ENCODE data around the gene MAPK8IP1. TPM values are rescaled to one million over a fixed set of nuclear protein-coding genes. Genes with fewer than 3 reads are reported as not detected.

Gene MAPK8IP1
- total and polyA plus RNA-seq, 12 donors: 2.6 to 8.0 (median 6.5) TPM

GRCh38 chr11:45929486-45930030, 44.1 kb downstream of the MAPK8IP1 start:
- ATAC-seq (no peak), DNase-seq (no peak)
- Histone ChIP-seq H3K27ac (peak overlapping the region in 1 of 10 donors; percentile 63), H3K9me3 (no peaks in the 10 kb centered on the region), H3K27me3 (peaks cover 0 to 8% (median 4%) of the 10 kb centered on the region in 7 donors), H3K36me3 (peaks cover 0 to 38% (median 11%) of the 10 kb centered on the region in 9 donors), H3K4me3 (no peak overlapping the region), H3K4me1 (peaks cover 0 to 24% (median 13%) of the 10 kb centered on the region in 9 donors)
- intact Hi-C loops (cut with DNase I): no loop called here
- no peak for TF ChIP-seq CTCF (IDR thresholded peaks at IDR 0.05)
- 78 to 82% methylated on average over 10 of the region's 10 CpGs for WGBS, 2 donors

- H3K4me3 ChIP-seq: no peak overlapping the region
- H3K4me1 ChIP-seq: peaks cover 0 to 24% (median 13%) of the 10 kb centered on the region in 9 donors
- intact Hi-C loops (cut with DNase I): no loop called here
- peak overlapping the region in 5 of 10 donors; percentile 10 to 63 (median 29) for H3K27ac ChIP-seq
- H3K36me3 ChIP-seq: peaks cover 0 to 44% (median 16%) of the 10 kb centered on the region in 9 donors
- peak in 2 of 9 donors; percentile 8 to 16 for TF ChIP-seq CTCF (IDR thresholded peaks at IDR 0.05)
- ATAC-seq: peak; percentile 40 to 89 (median 78)
- peak; percentile 48 to 58 for DNase-seq
- peaks cover 0 to 5% (median 0%) of the 10 kb centered on the region in 7 donors for H3K27me3 ChIP-seq
- 63 to 65% methylated on average over 14 of the region's 14 CpGs for WGBS, 2 donors
- no peaks in the 10 kb centered on the region for H3K9me3 ChIP-seq
These were observed 44.8 kb downstream of the MAPK8IP1 start for GRCh38 chr11:45930031-45930794.

- Histone ChIP-seq H3K4me1 (peaks cover 0 to 24% (median 13%) of the 10 kb centered on the region in 9 donors), H3K27me3 (no peaks in the 10 kb centered on the region), H3K27ac (peak overlapping the region in 5 of 10 donors; percentile 10 to 63 (median 29)), H3K36me3 (peaks cover 0 to 53% (median 23%) of the 10 kb centered on the region in 9 donors), H3K9me3 (no peaks in the 10 kb centered on the region), H3K4me3 (no peak overlapping the region)
- DNase-seq (no peak), ATAC-seq (peak in 2 of 8 donors; percentile 23 to 28)
- no peak for TF ChIP-seq CTCF (IDR thresholded peaks at IDR 0.05)
- intact Hi-C loops (cut with DNase I): no loop called here
- WGBS, 2 donors: 82 to 86% methylated on average over 8 of the region's 8 CpGs
These were observed 45.6 kb downstream of the MAPK8IP1 start for GRCh38 chr11:45930951-45931570.

GRCh38 chr11:45931739-45932138, 46.3 kb downstream of the MAPK8IP1 start:
- Histone ChIP-seq H3K36me3 (peaks cover 0 to 59% (median 29%) of the 10 kb centered on the region in 9 donors), H3K27ac (no peak overlapping the region), H3K9me3 (no peaks in the 10 kb centered on the region), H3K4me3 (no peak overlapping the region), H3K27me3 (no peaks in the 10 kb centered on the region), H3K4me1 (peaks cover 0 to 24% (median 13%) of the 10 kb centered on the region in 9 donors)
- 87 to 93% methylated on average over 10 of the region's 10 CpGs for WGBS, 2 donors
- ATAC-seq (no peak), DNase-seq (no peak)
- TF ChIP-seq CTCF (IDR thresholded peaks at IDR 0.05): no peak
- intact Hi-C loops (cut with DNase I): no loop called here

All from heart right ventricle (tissue), 16 donors.